ENCODE results near the gene PSMC4.
A peak's percentile ranks its signal among the peaks of the same experiment; 100 is the strongest.

The PSMC4 gene

GRCh38 chr19:39970675-39971379, at the start of gene PSMC4:
Gene PSMC4 (plus strand): TSS chr19:39971165. CDS start chr19:39971203, 38 bp downstream.
- Histone ChIP-seq H4K20me1 (ENCODE audit: insufficient read depth, low read length) (no peaks in the 10 kb centered on the region), H3K27me3 (ENCODE audit: low read depth, low read length) (no peaks in the 10 kb centered on the region), H3K4me1 (ENCODE audit: low read length) (peaks cover 21% of the 10 kb centered on the region), H3K79me2 (ENCODE audit: low read length) (peaks cover 22% of the 10 kb centered on the region), H3K4me3 (ENCODE audit: low read length) (peak within 1 kb of the TSS; percentile 95), H3K9me3 (ENCODE audit: insufficient read depth, low read length) (no peaks in the 10 kb centered on the region), H3K36me3 (replicated peaks; ENCODE audit: low read depth, low read length) (peaks cover 23% of the 10 kb centered on the region), H3K4me2 (ENCODE audit: low read length) (peak within 1 kb of the TSS; percentile 98), H2AFZ (ENCODE audit: low read depth, low read length) (peak within 1 kb of the TSS; percentile 81), H3K9ac (ENCODE audit: low read length) (peak within 1 kb of the TSS; percentile 95), H3K27ac (ENCODE audit: low read length) (peak within 1 kb of the TSS; percentile 81)
- TF ChIP-seq EZH2phosphoT487 (IDR thresholded peaks at IDR 0.05; ENCODE audit: low read depth) (no peak), CTCF (IDR thresholded peaks at IDR 0.05; ENCODE audit: low read depth, low read length) (peak; percentile 99)

- Histone ChIP-seq H3K4me2 (ENCODE audit: low read length) (no peak overlapping the region), H3K4me1 (ENCODE audit: low read length) (no peaks in the 10 kb centered on the region), H3K79me2 (ENCODE audit: low read length) (no peaks in the 10 kb centered on the region), H2AFZ (ENCODE audit: low read depth, low read length) (no peak overlapping the region), H3K27me3 (ENCODE audit: low read depth, low read length) (no peaks in the 10 kb centered on the region), H3K9ac (ENCODE audit: low read length) (no peak overlapping the region), H3K27ac (ENCODE audit: low read length) (no peak overlapping the region), H3K36me3 (replicated peaks; ENCODE audit: low read depth, low read length) (no peaks in the 10 kb centered on the region), H3K4me3 (ENCODE audit: low read length) (no peak overlapping the region), H3K9me3 (ENCODE audit: insufficient read depth, low read length) (no peaks in the 10 kb centered on the region), H4K20me1 (ENCODE audit: insufficient read depth, low read length) (no peaks in the 10 kb centered on the region)
- no peak for TF ChIP-seq EZH2phosphoT487 (IDR thresholded peaks at IDR 0.05; ENCODE audit: low read depth)
- no peak for TF ChIP-seq CTCF (IDR thresholded peaks at IDR 0.05; ENCODE audit: low read depth, low read length)
Observed at GRCh38 chr19:39923862-39924261, 47.1 kb upstream of the PSMC4 start.

- no peak overlapping the region for H3K4me2 ChIP-seq (ENCODE audit: low read length)
- no peak overlapping the region for H3K4me3 ChIP-seq (ENCODE audit: low read length)
- no peaks in the 10 kb centered on the region for H3K27me3 ChIP-seq (ENCODE audit: low read depth, low read length)
- no peaks in the 10 kb centered on the region for H3K79me2 ChIP-seq (ENCODE audit: low read length)
- H4K20me1 ChIP-seq (ENCODE audit: insufficient read depth, low read length), result no peaks in the 10 kb centered on the region
- H3K36me3 ChIP-seq (replicated peaks; ENCODE audit: low read depth, low read length), result no peaks in the 10 kb centered on the region
- H3K27ac ChIP-seq (ENCODE audit: low read length), result no peak overlapping the region
- TF ChIP-seq EZH2phosphoT487 (IDR thresholded peaks at IDR 0.05; ENCODE audit: low read depth) (no peak), CTCF (IDR thresholded peaks at IDR 0.05; ENCODE audit: low read depth, low read length) (no peak)
- H2AFZ ChIP-seq (ENCODE audit: low read depth, low read length), result no peak overlapping the region
- H3K4me1 ChIP-seq (ENCODE audit: low read length), result no peaks in the 10 kb centered on the region
- no peak overlapping the region for H3K9ac ChIP-seq (ENCODE audit: low read length)
- no peaks in the 10 kb centered on the region for H3K9me3 ChIP-seq (ENCODE audit: insufficient read depth, low read length)
Observed at GRCh38 chr19:39924389-39924788, 46.6 kb upstream of the PSMC4 start.

- H3K27me3 ChIP-seq (ENCODE audit: low read depth, low read length), result no peaks in the 10 kb centered on the region
- no peak overlapping the region for H3K4me3 ChIP-seq (ENCODE audit: low read length)
- no peaks in the 10 kb centered on the region for H4K20me1 ChIP-seq (ENCODE audit: insufficient read depth, low read length)
- H3K79me2 ChIP-seq (ENCODE audit: low read length), result no peaks in the 10 kb centered on the region
- no peak for TF ChIP-seq CTCF (IDR thresholded peaks at IDR 0.05; ENCODE audit: low read depth, low read length)
- TF ChIP-seq EZH2phosphoT487 (IDR thresholded peaks at IDR 0.05; ENCODE audit: low read depth), result no peak
- no peak overlapping the region for H3K27ac ChIP-seq (ENCODE audit: low read length)
- no peaks in the 10 kb centered on the region for H3K4me1 ChIP-seq (ENCODE audit: low read length)
- no peaks in the 10 kb centered on the region for H3K9me3 ChIP-seq (ENCODE audit: insufficient read depth, low read length)
- H3K36me3 ChIP-seq (replicated peaks; ENCODE audit: low read depth, low read length), result no peaks in the 10 kb centered on the region
- no peak overlapping the region for H3K9ac ChIP-seq (ENCODE audit: low read length)
- H2AFZ ChIP-seq (ENCODE audit: low read depth, low read length), result no peak overlapping the region
- H3K4me2 ChIP-seq (ENCODE audit: low read length), result no peak overlapping the region
Observed at GRCh38 chr19:39924952-39925351, 46.0 kb upstream of the PSMC4 start.
